Gastrocnemius medialis (tissue), 4 donors: ENCODE measurements around the gene PEX5L. TPM values are rescaled to one million over a fixed set of nuclear protein-coding genes. Genes with fewer than 3 reads are reported as not detected.

Experiments
- ATAC-seq, 2 donors: fragments of 150-250 bp; one replicate each; pipeline ENCODE4 v1.9.1; 2016
- DNase-seq, 2 donors: peaks; one replicate each; pipeline ENCODE4 v3.0.0-alpha.2; 2019
- H3K27ac ChIP-seq, 4 donors: fragments of 200-600 bp; sonication (generic); 1 replicate in 1 of 4; 2 replicates in 3 of 4; pipeline ENCODE4 v1.5.1; 2016 to 2018; ENCODE audit warnings: mild to moderate bottlenecking in 2 of 4, moderate library complexity in 1 of 4
- H3K27me3 ChIP-seq, 3 donors: fragments of 200-600 bp; sonication (generic) in 2 of 3; 1 replicate in 1 of 3; 2 replicates in 2 of 3; pipeline versions ENCODE4 v1.5.1 to v1.6.0; 2016 to 2019; ENCODE audit warnings: mild to moderate bottlenecking in 1 of 3, moderate library complexity in 1 of 3
- H3K36me3 ChIP-seq, 2 donors: fragments of 200-600 bp; sonication (generic) in 1 of 2; one replicate each; pipeline ENCODE4 v1.5.1; 2017 to 2018
- H3K4me1 ChIP-seq, 2 donors: fragments of 200-600 bp; sonication (generic) in 1 of 2; one replicate each; pipeline ENCODE4 v1.5.1; 2016 to 2017; ENCODE audit warnings: mild to moderate bottlenecking in 2 of 2
- H3K4me3 ChIP-seq, 4 donors: fragments of 200-600 bp; sonication (generic) in 3 of 4; 1 replicate in 1 of 4; 2 replicates in 3 of 4; pipeline ENCODE4 v1.5.1; 2016 to 2019; ENCODE audit warnings: mild to moderate bottlenecking in 2 of 4
- H3K9me3 ChIP-seq, 3 donors: fragments of 200-600 bp; sonication (generic) in 2 of 3; 1 replicate in 1 of 3; 2 replicates in 2 of 3; pipeline ENCODE4 v1.5.1; 2016 to 2019
- CTCF ChIP-seq, 5 experiments: fragments of 450-650 bp in 3 of 5; fragments of 200-600 bp in 2 of 5; sonication (generic) in 2 of 5; IDR thresholded peaks in 4 of 5; conservative IDR thresholded peaks in 1 of 5; 1 replicate in 4 of 5; 2 replicates in 1 of 5; pipeline ENCODE4 v1.5.1; 2016 to 2019; ENCODE audit warnings: antibody characterized with exemption in 5 of 5, mild to moderate bottlenecking in 3 of 5, moderate library complexity in 3 of 5
- POLR2A ChIP-seq, 2 donors: fragments of 450-650 bp; IDR thresholded peaks; one replicate each; pipeline ENCODE4 v1.6.1; 2017; ENCODE audit warnings: antibody characterized with exemption in 2 of 2, mild to moderate bottlenecking in 2 of 2, moderate library complexity in 2 of 2
- in situ Hi-C, 4 donors: fragments of 200-750 bp; cut with MboI; loops; one replicate each; pipeline versions ENCODE4 v1.15.0 to v1.8.0; 2017; ENCODE audit warnings: low sequenced_read_pairs in 4 of 4
- intact Hi-C: fragments of 100-400 bp; cut with DNase I; formaldehyde crosslinking; loops from one replicate; pipeline ENCODE4 v1.15.1; 2023; ENCODE audit warnings: low total_unique reads
- total RNA-seq, 4 donors: library from RNA; depleted of rRNA; stranded (reverse); fragments of >200 nt; gene quantifications; one replicate each; pipeline versions ENCODE4 v1.1.0 to v1.2.3, GENCODE V29; 2016

Gene PEX5L
- total RNA-seq, 4 donors from 2014 or later: 0.16 TPM; not detected in 3

- Histone ChIP-seq H3K27me3 (no peaks in the 10 kb centered on the region), H3K9me3 (no peaks in the 10 kb centered on the region), H3K4me1 (no peaks in the 10 kb centered on the region), H3K36me3 (no peaks in the 10 kb centered on the region), H3K27ac (no peak overlapping the region), H3K4me3 (no peak overlapping the region)
- no peak for ATAC-seq
- intact Hi-C loops (no loop called here), in situ Hi-C loops (no loop called here)
- TF ChIP-seq CTCF (IDR thresholded peaks at IDR 0.05 in 4 of 5, conservative IDR thresholded peaks at IDR 0.05 in 1 of 5) (no peak), POLR2A (IDR thresholded peaks at IDR 0.05) (no peak)
- DNase-seq: no peak
Measured at GRCh38 chr3:179832333-179832854, 204.3 kb downstream of the PEX5L start.

- H3K36me3 ChIP-seq: no peaks in the 10 kb centered on the region
- H3K4me1 ChIP-seq: no peaks in the 10 kb centered on the region
- intact Hi-C loops: no loop called here
- no peak for ATAC-seq
- H3K27me3 ChIP-seq: no peaks in the 10 kb centered on the region
- no peak overlapping the region for H3K4me3 ChIP-seq
- DNase-seq: no peak
- TF ChIP-seq POLR2A (IDR thresholded peaks at IDR 0.05): no peak
- TF ChIP-seq CTCF (IDR thresholded peaks at IDR 0.05 in 4 of 5, conservative IDR thresholded peaks at IDR 0.05 in 1 of 5): no peak
- in situ Hi-C loops: no loop called here
- no peaks in the 10 kb centered on the region for H3K9me3 ChIP-seq
- no peak overlapping the region for H3K27ac ChIP-seq
Measured at GRCh38 chr3:179829401-179829800, 207.3 kb downstream of the PEX5L start.

DNA sequence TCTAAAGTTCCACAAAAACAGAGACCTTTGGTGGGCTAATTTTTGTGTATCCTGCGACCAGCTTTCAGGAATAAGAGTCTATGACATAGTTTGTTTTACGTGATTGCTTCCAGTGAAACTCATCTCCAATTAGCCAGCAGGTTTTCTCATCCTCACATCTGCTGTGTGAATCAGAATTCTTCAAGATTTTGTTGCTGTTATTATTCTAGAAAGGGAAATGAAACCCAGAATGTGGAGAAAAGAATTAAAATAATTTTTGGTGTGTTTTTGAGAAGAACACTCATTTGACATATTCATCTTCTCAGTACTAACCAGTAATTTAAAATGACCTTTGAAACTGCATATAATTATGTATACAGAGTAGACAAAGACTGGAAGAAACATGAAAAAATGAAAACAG is 208.0 kb downstream of the PEX5L start:
- in situ Hi-C loops: no loop called here
- Histone ChIP-seq H3K4me1 (no peaks in the 10 kb centered on the region), H3K9me3 (no peaks in the 10 kb centered on the region), H3K27ac (no peak overlapping the region), H3K27me3 (no peaks in the 10 kb centered on the region), H3K4me3 (no peak overlapping the region), H3K36me3 (no peaks in the 10 kb centered on the region)
- ATAC-seq (no peak), DNase-seq (no peak)
- TF ChIP-seq POLR2A (IDR thresholded peaks at IDR 0.05): no peak
- intact Hi-C loops: no loop called here

DNA sequence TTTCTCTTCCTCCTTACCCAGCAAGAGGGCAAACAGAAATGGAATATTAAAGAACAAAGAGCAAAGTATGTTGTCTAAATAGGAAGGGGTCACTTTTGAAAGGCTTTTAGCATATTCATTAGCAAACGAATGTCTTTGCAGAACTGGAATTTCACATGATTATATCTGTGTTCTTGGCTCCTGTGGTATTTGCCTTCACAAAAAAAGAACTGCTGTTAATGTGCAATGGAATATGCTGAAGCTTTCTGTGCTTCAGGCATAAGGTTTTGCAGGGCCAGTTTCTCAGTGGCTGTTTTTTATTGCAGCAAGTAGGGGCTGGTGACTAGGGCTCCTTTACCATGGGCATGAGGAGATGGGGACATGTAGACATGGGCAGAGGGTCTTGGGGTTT is 210.5 kb downstream of the PEX5L start:
- Histone ChIP-seq H3K9me3 (no peaks in the 10 kb centered on the region), H3K27ac (no peak overlapping the region), H3K27me3 (no peaks in the 10 kb centered on the region), H3K4me1 (no peaks in the 10 kb centered on the region), H3K4me3 (no peak overlapping the region), H3K36me3 (no peaks in the 10 kb centered on the region)
- TF ChIP-seq CTCF (IDR thresholded peaks at IDR 0.05 in 4 of 5, conservative IDR thresholded peaks at IDR 0.05 in 1 of 5) (no peak), POLR2A (IDR thresholded peaks at IDR 0.05) (no peak)
- intact Hi-C loops (no loop called here), in situ Hi-C loops (no loop called here)
- DNase-seq (no peak), ATAC-seq (no peak)

- H3K4me1 ChIP-seq: no peaks in the 10 kb centered on the region
- peaks cover 0 to 2% (median 0%) of the 10 kb centered on the region in 3 donors for H3K27me3 ChIP-seq
- no peak overlapping the region for H3K4me3 ChIP-seq
- no peak overlapping the region for H3K27ac ChIP-seq
- ATAC-seq: no peak
- intact Hi-C loops: no loop called here
- H3K36me3 ChIP-seq: no peaks in the 10 kb centered on the region
- no peak for TF ChIP-seq POLR2A (IDR thresholded peaks at IDR 0.05)
- TF ChIP-seq CTCF (IDR thresholded peaks at IDR 0.05 in 4 of 5, conservative IDR thresholded peaks at IDR 0.05 in 1 of 5): no peak
- H3K9me3 ChIP-seq: no peaks in the 10 kb centered on the region
- no peak for DNase-seq
- in situ Hi-C loops: no loop called here
Measured at GRCh38 chr3:179825527-179826246, 211.1 kb downstream of the PEX5L start.
